HepG2 (cell line): ENCODE measurements around the gene ADAMTSL4. TPM values are rescaled to one million over a fixed set of nuclear protein-coding genes. Genes with fewer than 3 reads are reported as not detected.

Experiments
- ATF4 ChIP-seq, 2 experiments: fragments of 450-650 bp in 1 of 2; sonication (generic) in 1 of 2; formaldehyde crosslinking; IDR thresholded peaks; 2 replicates each; pipeline versions ENCODE4 v1.5.0 to v1.8.0; 2020 to 2022; ENCODE audit warnings: mild to moderate bottlenecking in 1 of 2, missing genetic modification reagents in 1 of 2
- CCDC6 ChIP-seq: sonication (generic); formaldehyde crosslinking; IDR thresholded peaks from 2 replicates; pipeline ENCODE4 v1.8.1; 2022; ENCODE audit warnings: mild to moderate bottlenecking, missing genetic modification reagents, moderate library complexity
- CERS6 ChIP-seq: sonication (generic); formaldehyde crosslinking; IDR thresholded peaks from 2 replicates; pipeline ENCODE4 v1.5.0; 2020; ENCODE audit warnings: missing genetic modification reagents
- HOMEZ ChIP-seq: IDR thresholded peaks from 2 replicates; pipeline ENCODE4 v1.6.1; 2016; ENCODE audit warnings: low read depth
- HOXD1 ChIP-seq: sonication (generic); formaldehyde crosslinking; IDR thresholded peaks from 2 replicates; pipeline ENCODE4 v1.5.0; 2020; ENCODE audit warnings: missing genetic modification reagents
- TRAFD1 ChIP-seq: sonication (generic); formaldehyde crosslinking; IDR thresholded peaks from 2 replicates; pipeline ENCODE4 v1.5.1; 2020; ENCODE audit warnings: missing genetic modification reagents, mild to moderate bottlenecking, borderline replicate concordance
- UBTF ChIP-seq: sonication (generic); formaldehyde crosslinking; IDR thresholded peaks from 2 replicates; pipeline ENCODE4 v1.4.0; 2020; ENCODE audit warnings: mild to moderate bottlenecking, missing genetic modification reagents
- polyA plus RNA-seq, 8 experiments: library from polyadenylated mRNA; depleted of rRNA in 3 of 8; stranded (reverse) in 7 of 8; unstranded in 1 of 8; fragments of >200 nt; fragmentation: Illumina TruSeq in 4 of 8; extraction: Trizol in 4 of 8; gene quantifications; 2 replicates each; pipeline versions ENCODE4 v1.2.1 to v1.2.3, GENCODE V29; 2011 to 2016; ENCODE audit warnings: low read depth in 4 of 8, missing spikeins in 1 of 8, mixed read lengths in 1 of 8; ENCODE audit not compliant: insufficient read depth in 1 of 8
- total RNA-seq, 5 experiments: library from RNA; depleted of rRNA; stranded (reverse); fragments of >200 nt; fragmentation: Illumina TruSeq; extraction: Trizol; gene quantifications; 2 replicates each; pipeline ENCODE4 v1.2.3, GENCODE V29; 2016; ENCODE audit warnings: low read depth in 1 of 5
- TF ChIP-seq, protein P1 (sequence below): sonication (generic); formaldehyde crosslinking; IDR thresholded peaks from 2 replicates; pipeline ENCODE4 v1.8.1; 2023; ENCODE audit warnings: mild to moderate bottlenecking, missing genetic modification reagents
- TF ChIP-seq, protein P2 (sequence below): sonication (generic); formaldehyde crosslinking; conservative IDR thresholded peaks from 2 replicates; pipeline ENCODE4 v1.8.1; 2023; ENCODE audit warnings: missing genetic modification reagents
- TF ChIP-seq, protein P3 (sequence below): sonication (generic); formaldehyde crosslinking; IDR thresholded peaks from 2 replicates; pipeline ENCODE4 v1.5.0; 2020; ENCODE audit warnings: mild to moderate bottlenecking, missing genetic modification reagents, borderline replicate concordance

ADAMTSL4 gene
- total and polyA plus RNA-seq, 2 of the 13 experiments (the other 11 are each of a cell fraction or from before 2014, with no cell fraction given): 3.9 to 16.4 TPM

DNA sequence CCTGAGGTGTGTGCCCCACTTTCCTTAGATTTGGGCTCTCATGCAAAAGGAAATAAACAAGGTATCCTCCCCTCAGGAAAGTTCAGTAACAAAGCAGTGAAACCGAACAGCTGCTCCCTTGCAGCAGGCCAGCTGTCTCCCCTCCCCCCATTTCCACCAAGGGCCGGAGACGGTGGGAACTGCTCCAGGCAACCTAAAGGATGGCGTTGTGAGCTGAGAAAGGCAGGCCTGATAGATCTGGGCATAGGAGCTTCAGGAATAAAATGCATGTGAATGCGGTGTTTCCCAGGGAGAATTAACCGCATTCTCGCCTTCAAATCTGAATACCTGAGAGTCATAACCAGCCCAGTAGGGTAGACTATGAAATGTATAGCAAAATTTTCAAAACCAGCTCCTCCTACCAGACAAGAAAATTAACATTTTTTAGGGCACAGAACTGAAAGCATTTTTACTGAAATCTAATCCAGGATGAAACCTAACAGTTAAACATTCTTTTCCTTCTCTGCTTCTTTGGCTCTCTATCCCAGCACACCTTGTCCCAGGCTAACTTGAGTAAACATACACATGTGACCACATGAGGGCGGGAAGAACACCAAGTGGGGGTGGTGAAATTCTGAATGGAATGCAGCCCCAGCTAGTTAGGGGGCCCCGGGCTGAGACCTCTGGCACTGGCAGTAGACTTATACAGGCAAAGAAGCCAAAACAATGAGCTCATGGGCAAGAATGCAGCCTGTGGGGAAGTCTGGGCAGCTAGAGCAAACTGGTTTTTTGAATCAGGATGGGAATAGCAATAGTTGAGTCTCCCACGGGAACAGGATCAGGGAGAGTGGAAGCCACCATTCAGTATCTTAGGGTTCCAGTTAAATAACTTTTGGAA is 18.7 kb downstream of the ADAMTSL4 start (continued):
- TF ChIP-seq, protein P1, sequence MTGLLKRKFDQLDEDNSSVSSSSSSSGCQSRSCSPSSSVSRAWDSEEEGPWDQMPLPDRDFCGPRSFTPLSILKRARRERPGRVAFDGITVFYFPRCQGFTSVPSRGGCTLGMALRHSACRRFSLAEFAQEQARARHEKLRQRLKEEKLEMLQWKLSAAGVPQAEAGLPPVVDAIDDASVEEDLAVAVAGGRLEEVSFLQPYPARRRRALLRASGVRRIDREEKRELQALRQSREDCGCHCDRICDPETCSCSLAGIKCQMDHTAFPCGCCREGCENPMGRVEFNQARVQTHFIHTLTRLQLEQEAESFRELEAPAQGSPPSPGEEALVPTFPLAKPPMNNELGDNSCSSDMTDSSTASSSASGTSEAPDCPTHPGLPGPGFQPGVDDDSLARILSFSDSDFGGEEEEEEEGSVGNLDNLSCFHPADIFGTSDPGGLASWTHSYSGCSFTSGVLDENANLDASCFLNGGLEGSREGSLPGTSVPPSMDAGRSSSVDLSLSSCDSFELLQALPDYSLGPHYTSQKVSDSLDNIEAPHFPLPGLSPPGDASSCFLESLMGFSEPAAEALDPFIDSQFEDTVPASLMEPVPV (CRISPR knock-in tag): no peak
- TF ChIP-seq, protein P2, sequence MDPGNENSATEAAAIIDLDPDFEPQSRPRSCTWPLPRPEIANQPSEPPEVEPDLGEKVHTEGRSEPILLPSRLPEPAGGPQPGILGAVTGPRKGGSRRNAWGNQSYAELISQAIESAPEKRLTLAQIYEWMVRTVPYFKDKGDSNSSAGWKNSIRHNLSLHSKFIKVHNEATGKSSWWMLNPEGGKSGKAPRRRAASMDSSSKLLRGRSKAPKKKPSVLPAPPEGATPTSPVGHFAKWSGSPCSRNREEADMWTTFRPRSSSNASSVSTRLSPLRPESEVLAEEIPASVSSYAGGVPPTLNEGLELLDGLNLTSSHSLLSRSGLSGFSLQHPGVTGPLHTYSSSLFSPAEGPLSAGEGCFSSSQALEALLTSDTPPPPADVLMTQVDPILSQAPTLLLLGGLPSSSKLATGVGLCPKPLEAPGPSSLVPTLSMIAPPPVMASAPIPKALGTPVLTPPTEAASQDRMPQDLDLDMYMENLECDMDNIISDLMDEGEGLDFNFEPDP (CRISPR knock-in tag): no peak
- TF ChIP-seq ATF4 (CRISPR knock-in tag; IDR thresholded peaks at IDR 0.05): no peak
- no peak for TF ChIP-seq UBTF (CRISPR knock-in tag)
- TF ChIP-seq TRAFD1 (CRISPR knock-in tag): no peak
- TF ChIP-seq HOMEZ: no peak
- TF ChIP-seq HOXD1 (CRISPR knock-in tag): no peak
- no peak for TF ChIP-seq CCDC6 (CRISPR knock-in tag)
- TF ChIP-seq CERS6 (CRISPR knock-in tag): no peak
- TF ChIP-seq, protein P3, sequence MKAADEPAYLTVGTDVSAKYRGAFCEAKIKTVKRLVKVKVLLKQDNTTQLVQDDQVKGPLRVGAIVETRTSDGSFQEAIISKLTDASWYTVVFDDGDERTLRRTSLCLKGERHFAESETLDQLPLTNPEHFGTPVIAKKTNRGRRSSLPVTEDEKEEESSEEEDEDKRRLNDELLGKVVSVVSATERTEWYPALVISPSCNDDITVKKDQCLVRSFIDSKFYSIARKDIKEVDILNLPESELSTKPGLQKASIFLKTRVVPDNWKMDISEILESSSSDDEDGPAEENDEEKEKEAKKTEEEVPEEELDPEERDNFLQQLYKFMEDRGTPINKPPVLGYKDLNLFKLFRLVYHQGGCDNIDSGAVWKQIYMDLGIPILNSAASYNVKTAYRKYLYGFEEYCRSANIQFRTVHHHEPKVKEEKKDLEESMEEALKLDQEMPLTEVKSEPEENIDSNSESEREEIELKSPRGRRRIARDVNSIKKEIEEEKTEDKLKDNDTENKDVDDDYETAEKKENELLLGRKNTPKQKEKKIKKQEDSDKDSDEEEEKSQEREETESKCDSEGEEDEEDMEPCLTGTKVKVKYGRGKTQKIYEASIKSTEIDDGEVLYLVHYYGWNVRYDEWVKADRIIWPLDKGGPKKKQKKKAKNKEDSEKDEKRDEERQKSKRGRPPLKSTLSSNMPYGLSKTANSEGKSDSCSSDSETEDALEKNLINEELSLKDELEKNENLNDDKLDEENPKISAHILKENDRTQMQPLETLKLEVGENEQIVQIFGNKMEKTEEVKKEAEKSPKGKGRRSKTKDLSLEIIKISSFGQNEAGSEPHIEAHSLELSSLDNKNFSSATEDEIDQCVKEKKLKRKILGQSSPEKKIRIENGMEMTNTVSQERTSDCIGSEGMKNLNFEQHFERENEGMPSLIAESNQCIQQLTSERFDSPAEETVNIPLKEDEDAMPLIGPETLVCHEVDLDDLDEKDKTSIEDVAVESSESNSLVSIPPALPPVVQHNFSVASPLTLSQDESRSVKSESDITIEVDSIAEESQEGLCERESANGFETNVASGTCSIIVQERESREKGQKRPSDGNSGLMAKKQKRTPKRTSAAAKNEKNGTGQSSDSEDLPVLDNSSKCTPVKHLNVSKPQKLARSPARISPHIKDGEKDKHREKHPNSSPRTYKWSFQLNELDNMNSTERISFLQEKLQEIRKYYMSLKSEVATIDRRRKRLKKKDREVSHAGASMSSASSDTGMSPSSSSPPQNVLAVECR: peak; percentile 57; the same call in 1 of the 2 replicates
